OCI-LY3 (cell line): ENCODE measurements around the gene CHMP5.
A peak's percentile ranks its signal among the peaks of the same experiment; 100 is the strongest.

Experiments used
- H2AFZ ChIP-seq: fragments of 200-600, 300-600 bp; shearing (Covaris generic); 2 replicates; pipeline ENCODE4 v1.6.0; 2014; ENCODE audit warnings: antibody characterized with exemption, low read depth, low read length
- H3K27ac ChIP-seq: fragments of 200-600, 300-600 bp; sonication (generic); 2 replicates; pipeline ENCODE4 v1.5.1; 2014; ENCODE audit warnings: mild to moderate bottlenecking, low read length, moderate library complexity, mixed read lengths
- H3K27me3 ChIP-seq: fragments of 200-600, 300-600 bp; sonication (generic); 2 replicates; pipeline ENCODE4 v1.6.1; 2014; ENCODE audit warnings: low read depth, low read length, mixed read lengths
- H3K36me3 ChIP-seq: fragments of 200-600, 300-600 bp; sonication (generic); replicated peaks from 2 replicates; pipeline ENCODE3; 2014; ENCODE audit warnings: low read depth, low read length, mixed read lengths
- H3K4me1 ChIP-seq: fragments of 300-600, 200-600 bp; sonication (generic); 2 replicates; pipeline ENCODE4 v1.6.1; 2014; ENCODE audit warnings: low read length, mixed read lengths
- H3K4me2 ChIP-seq: fragments of 200-600, 300-600 bp; sonication (generic); 2 replicates; pipeline ENCODE4 v1.6.1; 2014; ENCODE audit warnings: low read length, mixed read lengths
- H3K4me3 ChIP-seq: fragments of 300-600, 200-600 bp; sonication (generic); 2 replicates; pipeline ENCODE4 v1.5.1; 2014; ENCODE audit warnings: antibody characterized with exemption, mild to moderate bottlenecking, low read length, moderate library complexity
- H3K79me2 ChIP-seq: fragments of 300-600, 200-600 bp; shearing (Covaris generic); 2 replicates; pipeline ENCODE4 v1.6.1; 2014; ENCODE audit warnings: mild to moderate bottlenecking, low read length, mixed read lengths
- H3K9ac ChIP-seq: fragments of 300-600, 200-600 bp; shearing (Covaris generic); 2 replicates; pipeline ENCODE4 v1.6.0; 2014; ENCODE audit warnings: mild to moderate bottlenecking, low read length, moderate library complexity
- H3K9me3 ChIP-seq: fragments of 200-600, 300-600 bp; shearing (Covaris generic); 2 replicates; pipeline ENCODE4 v1.6.1; 2014; ENCODE audit warnings: low read length, mixed read lengths; ENCODE audit not compliant: insufficient read depth
- H4K20me1 ChIP-seq: fragments of 200-600, 300-600 bp; sonication (generic); 2 replicates; pipeline ENCODE4 v1.6.1; 2016; ENCODE audit warnings: low read length, mixed read lengths; ENCODE audit not compliant: insufficient read depth
- EZH2phosphoT487 ChIP-seq: fragments of 200-600 bp; shearing (Covaris generic); IDR thresholded peaks from 2 replicates; pipeline ENCODE4 v1.6.1; 2018; ENCODE audit warnings: antibody characterized with exemption, mixed run types, low read depth
- TF ChIP-seq, protein P1 (sequence below): fragments of 200-600, 300-600 bp; sonication (generic); IDR thresholded peaks from 2 replicates; pipeline ENCODE4 v1.5.1; 2014; ENCODE audit warnings: antibody characterized with exemption, low read length, low read depth

The CHMP5 gene

DNA sequence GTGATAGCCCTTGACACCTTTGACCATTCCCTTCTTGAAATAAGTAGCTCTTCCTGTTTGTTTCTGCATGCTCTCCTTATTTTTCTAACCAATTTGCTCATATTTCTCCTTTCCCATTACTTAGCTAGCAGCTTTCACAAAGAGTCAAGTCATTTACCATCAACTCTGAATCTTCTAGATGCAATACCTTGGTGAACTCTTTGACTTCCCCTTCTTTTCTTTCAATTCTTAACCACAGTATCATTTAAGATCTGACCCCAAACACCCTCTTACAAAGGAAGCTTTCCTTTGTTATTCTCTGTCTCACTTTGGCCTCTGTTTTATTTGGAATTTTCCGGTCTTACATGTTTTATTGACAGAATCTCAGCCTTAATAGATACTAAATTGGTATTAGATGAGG lies 39.5 kb downstream of the CHMP5 start:
- Histone ChIP-seq H3K4me3 (peak overlapping the region; percentile 31), H3K36me3 (peaks cover 63% of the 10 kb centered on the region), H3K9me3 (no peaks in the 10 kb centered on the region), H3K4me1 (peaks cover 33% of the 10 kb centered on the region), H3K9ac (peak overlapping the region; percentile 26; the same call in 1 of the 2 replicates), H3K4me2 (peak overlapping the region; percentile 65), H4K20me1 (no peaks in the 10 kb centered on the region), H3K79me2 (peaks cover 60% of the 10 kb centered on the region), H3K27ac (peak overlapping the region; percentile 76), H3K27me3 (no peaks in the 10 kb centered on the region), H2AFZ (no peak overlapping the region)
- no peak for TF ChIP-seq EZH2phosphoT487
- TF ChIP-seq, protein P1, sequence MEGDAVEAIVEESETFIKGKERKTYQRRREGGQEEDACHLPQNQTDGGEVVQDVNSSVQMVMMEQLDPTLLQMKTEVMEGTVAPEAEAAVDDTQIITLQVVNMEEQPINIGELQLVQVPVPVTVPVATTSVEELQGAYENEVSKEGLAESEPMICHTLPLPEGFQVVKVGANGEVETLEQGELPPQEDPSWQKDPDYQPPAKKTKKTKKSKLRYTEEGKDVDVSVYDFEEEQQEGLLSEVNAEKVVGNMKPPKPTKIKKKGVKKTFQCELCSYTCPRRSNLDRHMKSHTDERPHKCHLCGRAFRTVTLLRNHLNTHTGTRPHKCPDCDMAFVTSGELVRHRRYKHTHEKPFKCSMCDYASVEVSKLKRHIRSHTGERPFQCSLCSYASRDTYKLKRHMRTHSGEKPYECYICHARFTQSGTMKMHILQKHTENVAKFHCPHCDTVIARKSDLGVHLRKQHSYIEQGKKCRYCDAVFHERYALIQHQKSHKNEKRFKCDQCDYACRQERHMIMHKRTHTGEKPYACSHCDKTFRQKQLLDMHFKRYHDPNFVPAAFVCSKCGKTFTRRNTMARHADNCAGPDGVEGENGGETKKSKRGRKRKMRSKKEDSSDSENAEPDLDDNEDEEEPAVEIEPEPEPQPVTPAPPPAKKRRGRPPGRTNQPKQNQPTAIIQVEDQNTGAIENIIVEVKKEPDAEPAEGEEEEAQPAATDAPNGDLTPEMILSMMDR, result no peak

DNA sequence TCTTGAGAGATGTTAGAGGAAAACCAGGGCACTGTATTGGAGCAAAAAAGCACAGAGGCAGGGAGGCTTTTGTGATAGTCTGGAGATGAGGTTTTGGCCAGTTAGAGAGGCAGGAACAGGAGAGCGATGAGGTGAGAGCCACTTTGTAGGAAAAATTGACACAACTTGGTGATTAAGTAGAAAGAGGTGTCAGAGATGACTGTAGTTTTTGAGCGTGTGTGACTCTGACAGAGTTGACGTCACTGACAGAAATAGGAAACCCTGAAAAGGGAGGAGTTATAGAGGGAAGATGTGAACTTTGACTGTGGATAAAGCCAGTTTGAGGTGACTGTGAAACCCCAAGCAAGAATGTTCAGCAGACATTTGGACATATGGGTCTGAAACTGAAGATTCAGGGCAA lies 41.2 kb downstream of the CHMP5 start:
- no peak overlapping the region for H3K4me3 ChIP-seq
- peaks cover 33% of the 10 kb centered on the region for H3K4me1 ChIP-seq
- H3K79me2 ChIP-seq, result peaks cover 43% of the 10 kb centered on the region
- H4K20me1 ChIP-seq, result peaks cover 8% of the 10 kb centered on the region; the same call in 1 of the 2 replicates
- H3K9me3 ChIP-seq, result no peaks in the 10 kb centered on the region
- TF ChIP-seq, protein P1, result no peak
- TF ChIP-seq EZH2phosphoT487, result no peak
- H3K27ac ChIP-seq, result peak overlapping the region; percentile 76; the same call in 1 of the 2 replicates
- H2AFZ ChIP-seq, result no peak overlapping the region
- H3K36me3 ChIP-seq, result peaks cover 66% of the 10 kb centered on the region
- H3K9ac ChIP-seq, result no peak overlapping the region
- no peak overlapping the region for H3K4me2 ChIP-seq
- H3K27me3 ChIP-seq, result no peaks in the 10 kb centered on the region

DNA sequence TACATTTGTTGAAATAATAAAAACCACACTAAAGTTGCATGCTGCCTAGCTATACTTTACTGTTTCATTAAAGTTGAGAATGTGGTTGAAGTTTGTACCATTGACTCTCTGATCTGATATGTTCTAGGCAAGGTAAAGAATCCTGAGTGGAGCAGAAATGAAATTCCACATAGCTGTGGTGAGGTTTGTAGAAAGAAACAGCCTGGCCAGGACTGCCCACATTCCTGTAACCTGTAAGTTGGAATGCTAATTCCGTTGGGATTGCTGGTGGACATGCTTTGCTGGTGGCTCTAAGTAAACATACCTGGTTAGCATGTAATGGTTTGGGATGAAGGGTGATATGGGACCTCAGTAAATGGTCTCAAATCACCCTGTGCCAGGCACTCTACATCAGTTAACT lies 42.2 kb downstream of the CHMP5 start:
- no peaks in the 10 kb centered on the region for H3K27me3 ChIP-seq
- H3K36me3 ChIP-seq, result peaks cover 70% of the 10 kb centered on the region
- H4K20me1 ChIP-seq, result peaks cover 8% of the 10 kb centered on the region; the same call in 1 of the 2 replicates
- no peak overlapping the region for H3K27ac ChIP-seq
- H2AFZ ChIP-seq, result no peak overlapping the region
- H3K9ac ChIP-seq, result no peak overlapping the region
- no peak overlapping the region for H3K4me2 ChIP-seq
- H3K79me2 ChIP-seq, result peaks cover 40% of the 10 kb centered on the region
- H3K4me1 ChIP-seq, result peaks cover 33% of the 10 kb centered on the region
- TF ChIP-seq EZH2phosphoT487, result no peak
- TF ChIP-seq, protein P1, result no peak
- H3K4me3 ChIP-seq, result no peak overlapping the region
- H3K9me3 ChIP-seq, result no peaks in the 10 kb centered on the region

DNA sequence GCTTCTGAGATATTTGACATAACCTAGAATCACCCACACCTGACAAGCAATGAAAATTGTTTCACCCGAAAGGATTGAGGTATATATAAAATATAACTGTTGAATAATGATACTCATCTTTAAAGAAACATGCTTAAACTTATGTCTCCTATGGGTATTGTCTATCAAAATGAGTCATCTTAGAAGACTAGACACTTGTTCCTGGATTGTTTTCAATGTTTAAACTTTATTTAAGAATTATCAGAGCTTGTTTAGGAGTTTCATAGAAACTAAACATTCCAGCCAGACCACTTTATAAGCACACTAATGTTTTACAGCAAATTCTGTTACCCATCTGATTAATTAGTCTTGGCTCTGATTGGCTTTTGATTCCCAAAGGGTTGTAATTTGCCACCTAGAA lies 45.1 kb downstream of the CHMP5 start:
- Histone ChIP-seq H3K4me2 (no peak overlapping the region), H3K36me3 (peaks cover 71% of the 10 kb centered on the region), H3K27me3 (no peaks in the 10 kb centered on the region), H3K4me1 (peaks cover 12% of the 10 kb centered on the region), H3K4me3 (no peak overlapping the region), H3K27ac (no peak overlapping the region), H3K79me2 (peaks cover 30% of the 10 kb centered on the region), H3K9ac (no peak overlapping the region), H4K20me1 (peaks cover 8% of the 10 kb centered on the region; the same call in 1 of the 2 replicates), H2AFZ (no peak overlapping the region), H3K9me3 (no peaks in the 10 kb centered on the region)
- TF ChIP-seq, protein P1, result no peak
- TF ChIP-seq EZH2phosphoT487, result no peak
